B cell (primary cell): ENCODE data around the gene TMCO1. TPM values are rescaled to one million over a fixed set of nuclear protein-coding genes. Genes with fewer than 3 reads are reported as not detected.

Source experiments
- ATAC-seq: fragments of 200-7000 bp; cut with Tn5 transposase; one replicate; pipeline ENCODE4 v1.10.0; 2021; ENCODE audit warnings: low read depth, mild to moderate bottlenecking, moderate number of reproducible peaks, moderate library complexity
- CTCF ChIA-PET: fragments of 350-600 bp; sonication (Branson Sonifier 250); formaldehyde crosslinking; loops from one replicate; lab custom pipeline; 2021; ENCODE audit warnings: antibody characterized with exemption, inconsistent platforms; lab: Charles Lee
- POLR2A ChIA-PET: fragments of 350-600 bp; sonication (Branson Sonifier 250); formaldehyde crosslinking; loops from one replicate; lab custom pipeline; 2021; ENCODE audit warnings: antibody characterized with exemption; lab: Charles Lee
- DNase-seq: peaks from one replicate; pipeline ENCODE4 v3.0.0; 2013
- H2AFZ ChIP-seq: 2 replicates; pipeline ENCODE4 v1.6.1; 2012; ENCODE audit warnings: mild to moderate bottlenecking, low read depth, low read length; ENCODE audit not compliant: insufficient read depth, poor library complexity, severe bottlenecking
- H3K27ac ChIP-seq, 2 donors: 1 replicate in 1 of 2; 2 replicates in 1 of 2; pipeline ENCODE4 v1.5.1; 2012 to 2013; ENCODE audit warnings: low read length in 2 of 2, mild to moderate bottlenecking in 2 of 2, moderate library complexity in 1 of 2
- H3K27me3 ChIP-seq, 4 experiments: fragments of 200-600 bp in 1 of 4; sonication (generic) in 1 of 4; replicated peaks in 1 of 4; 1 replicate in 2 of 4; 2 replicates in 2 of 4; pipeline versions ENCODE4 v1.6.1 to v1.7.0; 2013 to 2016; ENCODE audit warnings: low read length in 3 of 4, mild to moderate bottlenecking in 2 of 4, mixed read lengths in 1 of 4, moderate library complexity in 1 of 4; ENCODE audit not compliant: insufficient read depth in 4 of 4, control insufficient read depth in 3 of 4; ENCODE audit errors: control extremely low read depth in 1 of 4
- H3K36me3 ChIP-seq, 2 experiments: replicated peaks in 1 of 2; 1 replicate in 1 of 2; 2 replicates in 1 of 2; pipeline versions ENCODE4 v1.6.1 to v1.7.1; 2013; ENCODE audit warnings: low read length in 1 of 2; ENCODE audit not compliant: insufficient read depth in 2 of 2, control insufficient read depth in 1 of 2; ENCODE audit errors: control extremely low read depth in 1 of 2, extremely low read depth in 1 of 2
- H3K4me1 ChIP-seq, 2 donors: fragments of 200-600 bp in 1 of 2; sonication (generic) in 1 of 2; 1 replicate in 1 of 2; 2 replicates in 1 of 2; pipeline versions ENCODE4 v1.5.1 to v1.6.1; 2013 to 2017; ENCODE audit warnings: low read length in 2 of 2; ENCODE audit not compliant: control insufficient read depth in 2 of 2, insufficient read depth in 2 of 2
- H3K4me2 ChIP-seq: replicated peaks from 2 replicates; pipeline ENCODE3; 2012; ENCODE audit warnings: mild to moderate bottlenecking, low read depth, low read length; ENCODE audit not compliant: poor library complexity, severe bottlenecking
- H3K4me3 ChIP-seq, 5 experiments: fragments of 200-600 bp in 1 of 5; sonication (generic) in 1 of 5; 1 replicate in 3 of 5; 2 replicates in 2 of 5; pipeline versions ENCODE4 v1.5.1 to v1.7.0; 2011 to 2016; ENCODE audit warnings: low read length in 4 of 5, mild to moderate bottlenecking in 4 of 5, low read depth in 2 of 5, control low read depth in 1 of 5, moderate library complexity in 1 of 5; ENCODE audit not compliant: insufficient read depth in 1 of 5; ENCODE audit errors: control extremely low read depth in 1 of 5, extremely low read depth in 1 of 5
- H3K79me2 ChIP-seq: fragments of 200-600 bp; sonication (generic); one replicate; pipeline ENCODE4 v1.6.0; 2016; ENCODE audit warnings: low read length; ENCODE audit not compliant: control insufficient read depth, insufficient read depth
- H3K9ac ChIP-seq: fragments of 200-600 bp; sonication (generic); 2 replicates; pipeline ENCODE4 v1.6.1; 2017; ENCODE audit warnings: mild to moderate bottlenecking, low read length, moderate library complexity
- H3K9me3 ChIP-seq, 3 donors: one replicate each; pipeline versions ENCODE4 v1.6.1 to v1.7.1; 2013; ENCODE audit warnings: low read length in 2 of 3; ENCODE audit not compliant: control insufficient read depth in 2 of 3, insufficient read depth in 1 of 3; ENCODE audit errors: control extremely low read depth in 1 of 3
- H4K20me1 ChIP-seq: 2 replicates; pipeline ENCODE4 v1.6.0; 2012; ENCODE audit warnings: mild to moderate bottlenecking, low read length; ENCODE audit not compliant: insufficient read depth, control insufficient read depth, poor library complexity, severe bottlenecking
- H3K27ac Mint-ChIP-seq: one replicate; pipeline ENCODE4 v1.8.0; 2021; ENCODE audit warnings: mixed read lengths
- H3K27me3 Mint-ChIP-seq: one replicate; pipeline ENCODE4 v1.8.0; 2021; ENCODE audit warnings: mixed read lengths
- H3K4me1 Mint-ChIP-seq: one replicate; pipeline ENCODE4 v1.8.0; 2021; ENCODE audit warnings: mixed read lengths
- H3K4me3 Mint-ChIP-seq: one replicate; pipeline ENCODE4 v1.8.0; 2021; ENCODE audit warnings: mixed read lengths
- H3K9me3 Mint-ChIP-seq: one replicate; pipeline ENCODE4 v1.8.0; 2022; ENCODE audit warnings: mixed read lengths; ENCODE audit not compliant: insufficient read depth
- CTCF ChIP-seq: fragments of 200-600 bp; IDR thresholded peaks from one replicate; pipeline ENCODE4 v1.8.0; 2022; ENCODE audit warnings: antibody characterized with exemption, mild to moderate bottlenecking
- EZH2 ChIP-seq: IDR thresholded peaks from 2 replicates; pipeline ENCODE4 v1.6.1; 2012; ENCODE audit warnings: borderline replicate concordance, low read depth, mild to moderate bottlenecking, moderate library complexity, low read length; ENCODE audit not compliant: insufficient read depth, poor library complexity, severe bottlenecking
- WGBS: methylation state at CpG from one replicate; pipeline ENCODE4 v1.1.5; 2013; ENCODE audit warnings: missing lambda C conversion rate; ENCODE audit not compliant: insufficient coverage; 5-methylcytosine and 5-hydroxymethylcytosine counted together
- intact Hi-C: fragments of 100-400 bp; cut with micrococcal nuclease; formaldehyde crosslinking; loops from one replicate; pipeline ENCODE4 v1.10.0; 2022
- polyA plus RNA-seq: library from polyadenylated mRNA; depleted of rRNA; stranded (reverse); fragments of >200 nt; gene quantifications from 2 replicates; pipeline ENCODE4 v1.2.3, GENCODE V29; 2012
- total RNA-seq, 2 donors: library from RNA; stranded (reverse); fragments of 120-200 nt in 1 of 2; gene quantifications; 1 replicate in 1 of 2; 2 replicates in 1 of 2; pipeline versions ENCODE4 v1.2.3 to v1.2.4, GENCODE V29; 2013 to 2022

The TMCO1 gene
- total and polyA plus RNA-seq, 2 donors (not counting 1 experiment from before 2014, with no cell fraction given), result 16.1 to 39.5 TPM

DNA sequence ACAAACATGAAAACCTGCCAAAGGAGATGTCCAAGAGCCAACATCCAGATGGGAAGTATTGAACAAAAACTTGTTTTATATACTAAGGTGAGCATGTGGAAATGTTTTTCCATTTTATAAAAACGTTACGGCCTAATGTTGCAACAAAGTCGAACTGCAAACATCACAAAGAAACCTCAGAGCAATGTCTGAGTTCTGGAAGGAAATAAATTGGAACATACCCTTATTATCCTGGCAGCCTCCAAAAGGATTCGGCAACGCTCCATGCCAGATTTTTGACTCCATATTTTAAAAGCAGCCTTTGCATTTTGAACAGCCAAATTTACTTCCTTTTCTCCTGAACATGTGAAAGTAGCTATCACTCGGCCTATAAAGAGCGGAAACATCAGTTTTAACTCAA lies 73.6 kb downstream of the TMCO1 start:
- Histone ChIP-seq H3K27me3 (no peaks in the 10 kb centered on the region), H3K4me3 (no peak overlapping the region), H3K36me3 (peaks cover 0 to 9% of the 10 kb centered on the region in 2 experiments), H3K9ac (no peak overlapping the region), H4K20me1 (no peaks in the 10 kb centered on the region), H3K4me1 (peaks cover 15 to 18% of the 10 kb centered on the region in 2 donors), H3K79me2 (peaks cover 68% of the 10 kb centered on the region), H3K4me2 (no peak overlapping the region), H3K27ac (no peak overlapping the region), H3K9me3 (no peaks in the 10 kb centered on the region), H2AFZ (no peak overlapping the region)
- no peak for TF ChIP-seq EZH2
- no peak for TF ChIP-seq CTCF
- POLR2A ChIA-PET, result no interaction called here
- Mint-ChIP-seq H3K9me3 (no peaks in the 10 kb centered on the region), H3K27me3 (no peaks in the 10 kb centered on the region), H3K4me3 (no peak overlapping the region), H3K27ac (no peak overlapping the region), H3K4me1 (peaks cover 34% of the 10 kb centered on the region)
- CTCF ChIA-PET, result interaction anchor here (0.6 to 0.7 kb wide), 2 partner anchors 22 to 74 kb away, joined by 3 to 4 read pairs; no protein-coding TSS in a partner anchor
- ATAC-seq (no peak), DNase-seq (no peak)
- 100% methylated on average over 2 of the region's 7 CpGs for WGBS
- intact Hi-C loops, result loop anchor here (5.0 kb wide), 1 partner anchor 217 kb away; no protein-coding TSS in a partner anchor

- no peak overlapping the region for H3K4me3 Mint-ChIP-seq
Observed at GRCh38 chr1:165688046-165688445, 80.6 kb downstream of the TMCO1 start.

More at GRCh38 chr1:165688046-165688445, 80.6 kb downstream of the TMCO1 start:
- Histone ChIP-seq H3K27me3 (no peaks in the 10 kb centered on the region), H3K9ac (no peak overlapping the region), H3K4me2 (no peak overlapping the region), H3K4me1 (peaks cover 23 to 26% of the 10 kb centered on the region in 2 donors), H3K79me2 (peaks cover 68% of the 10 kb centered on the region), H3K4me3 (no peak overlapping the region), H3K36me3 (peaks cover 0 to 23% of the 10 kb centered on the region in 2 experiments), H4K20me1 (peaks cover 14% of the 10 kb centered on the region), H3K27ac (no peak overlapping the region), H3K9me3 (no peaks in the 10 kb centered on the region), H2AFZ (no peak overlapping the region)
- H3K27me3 Mint-ChIP-seq, result no peaks in the 10 kb centered on the region
- WGBS, result 100% methylated on average over 1 of the region's 5 CpGs
- TF ChIP-seq CTCF, result no peak
- no peak for TF ChIP-seq EZH2
- peaks cover 37% of the 10 kb centered on the region for H3K4me1 Mint-ChIP-seq
- no peaks in the 10 kb centered on the region for H3K9me3 Mint-ChIP-seq
- CTCF ChIA-PET, result no interaction called here
- intact Hi-C loops, result no loop called here
- POLR2A ChIA-PET, result no interaction called here
- ATAC-seq (no peak), DNase-seq (no peak)
- peak overlapping the region; percentile 17 for H3K27ac Mint-ChIP-seq
